Fibroblast of lung (primary cell): Measurements from ENCODE around the gene CRACDL. TPM values are rescaled to one million over a fixed set of nuclear protein-coding genes. Genes with fewer than 3 reads are reported as not detected.

Experiments
- DNase-seq, 2 donors: peaks; one replicate each; pipeline versions ENCODE4 v3.0.0 to v3.0.0-alpha.2; 2010; ENCODE audit warnings: low read depth in 2 of 2
- H2AFZ ChIP-seq: 2 replicates; pipeline ENCODE4 v1.5.1; 2012; ENCODE audit warnings: low read length, control low read depth, inconsistent platforms
- H3K27ac ChIP-seq: 2 replicates; pipeline ENCODE4 v1.5.1; 2011; ENCODE audit warnings: low read length, control low read depth; ENCODE audit not compliant: insufficient read depth
- H3K27me3 ChIP-seq: 2 replicates; pipeline ENCODE4 v1.5.1; 2011; ENCODE audit warnings: mild to moderate bottlenecking, low read length; ENCODE audit not compliant: control insufficient read depth, insufficient read depth
- H3K36me3 ChIP-seq: 2 replicates; pipeline ENCODE4 v1.5.1; 2011; ENCODE audit warnings: low read length; ENCODE audit not compliant: control insufficient read depth, insufficient read depth
- H3K4me1 ChIP-seq: 2 replicates; pipeline ENCODE4 v1.5.1; 2011; ENCODE audit warnings: low read length; ENCODE audit not compliant: control insufficient read depth, insufficient read depth; ENCODE audit errors: extremely low read depth
- H3K4me2 ChIP-seq: 2 replicates; pipeline ENCODE4 v1.5.1; 2011; ENCODE audit warnings: low read length, control low read depth; ENCODE audit not compliant: insufficient read depth; ENCODE audit errors: extremely low read depth
- H3K4me3 ChIP-seq, 4 experiments: fragments of 200-600 bp in 1 of 4; sonication (generic) in 1 of 4; replicated peaks in 1 of 4; 2 replicates each; pipeline ENCODE4 v1.5.1; 2011 to 2016; ENCODE audit warnings: low read length in 4 of 4, low read depth in 3 of 4, mild to moderate bottlenecking in 3 of 4, control low read depth in 2 of 4, inconsistent platforms in 1 of 4, mixed read lengths in 1 of 4; ENCODE audit not compliant: insufficient read depth in 1 of 4; ENCODE audit errors: control extremely low read depth in 1 of 4
- H3K79me2 ChIP-seq: 2 replicates; pipeline ENCODE4 v1.5.1; 2012; ENCODE audit warnings: mild to moderate bottlenecking, low read length, inconsistent platforms; ENCODE audit not compliant: control insufficient read depth, insufficient read depth
- H3K9ac ChIP-seq: 2 replicates; pipeline ENCODE4 v1.5.1; 2011; ENCODE audit warnings: mild to moderate bottlenecking, low read length, control low read depth; ENCODE audit not compliant: insufficient read depth
- H3K9me3 ChIP-seq: 2 replicates; pipeline ENCODE4 v1.5.1; 2012; ENCODE audit warnings: low read depth, low read length; ENCODE audit not compliant: control insufficient read depth, insufficient read depth
- H4K20me1 ChIP-seq: 2 replicates; pipeline ENCODE4 v1.5.1; 2011; ENCODE audit warnings: low read length; ENCODE audit not compliant: control insufficient read depth, insufficient read depth; ENCODE audit errors: extremely low read depth
- EZH2 ChIP-seq: IDR thresholded peaks from 2 replicates; pipeline ENCODE4 v1.5.1; 2012; ENCODE audit warnings: low read length, control low read depth, mild to moderate bottlenecking; ENCODE audit errors: missing control alignments
- polyA plus RNA-seq, 2 donors: library from polyadenylated mRNA; depleted of rRNA in 1 of 2; stranded (reverse) in 1 of 2; unstranded in 1 of 2; fragments of >200 nt; gene quantifications; 2 replicates each; pipeline ENCODE4 v1.2.1, GENCODE V29; 2011 to 2012; ENCODE audit warnings: missing spikeins in 1 of 2
- total RNA-seq: library from RNA; depleted of rRNA; stranded (reverse); fragments of >200 nt; gene quantifications from 2 replicates; pipeline ENCODE4 v1.2.1, GENCODE V29; 2014
- TF ChIP-seq, protein P1 (sequence below), 2 donors: IDR thresholded peaks in 1 of 2; conservative IDR thresholded peaks in 1 of 2; 1 replicate in 1 of 2; 2 replicates in 1 of 2; pipeline ENCODE4 v1.5.1; 2011 to 2012; ENCODE audit warnings: low read length in 2 of 2, control low read depth in 1 of 2, inconsistent platforms in 1 of 2, low read depth in 1 of 2, mild to moderate bottlenecking in 1 of 2

The CRACDL gene
- total and polyA plus RNA-seq, 2 donors (not counting 1 experiment from before 2014, with no cell fraction given): not detected

GRCh38 chr2:98903767-98904485 lies 32.1 kb downstream of the CRACDL start:
- no peak overlapping the region for H3K27ac ChIP-seq
- no peaks in the 10 kb centered on the region for H3K27me3 ChIP-seq
- H2AFZ ChIP-seq: no peak overlapping the region
- H3K9me3 ChIP-seq: no peaks in the 10 kb centered on the region
- TF ChIP-seq EZH2: no peak
- TF ChIP-seq, protein P1, sequence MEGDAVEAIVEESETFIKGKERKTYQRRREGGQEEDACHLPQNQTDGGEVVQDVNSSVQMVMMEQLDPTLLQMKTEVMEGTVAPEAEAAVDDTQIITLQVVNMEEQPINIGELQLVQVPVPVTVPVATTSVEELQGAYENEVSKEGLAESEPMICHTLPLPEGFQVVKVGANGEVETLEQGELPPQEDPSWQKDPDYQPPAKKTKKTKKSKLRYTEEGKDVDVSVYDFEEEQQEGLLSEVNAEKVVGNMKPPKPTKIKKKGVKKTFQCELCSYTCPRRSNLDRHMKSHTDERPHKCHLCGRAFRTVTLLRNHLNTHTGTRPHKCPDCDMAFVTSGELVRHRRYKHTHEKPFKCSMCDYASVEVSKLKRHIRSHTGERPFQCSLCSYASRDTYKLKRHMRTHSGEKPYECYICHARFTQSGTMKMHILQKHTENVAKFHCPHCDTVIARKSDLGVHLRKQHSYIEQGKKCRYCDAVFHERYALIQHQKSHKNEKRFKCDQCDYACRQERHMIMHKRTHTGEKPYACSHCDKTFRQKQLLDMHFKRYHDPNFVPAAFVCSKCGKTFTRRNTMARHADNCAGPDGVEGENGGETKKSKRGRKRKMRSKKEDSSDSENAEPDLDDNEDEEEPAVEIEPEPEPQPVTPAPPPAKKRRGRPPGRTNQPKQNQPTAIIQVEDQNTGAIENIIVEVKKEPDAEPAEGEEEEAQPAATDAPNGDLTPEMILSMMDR (conservative IDR thresholded peaks at IDR 0.05 in 1 of 2, IDR thresholded peaks at IDR 0.05 in 1 of 2; ENCODE audit: low read depth in 1 of 2, low read length in 2 of 2): no peak
- H3K4me3 ChIP-seq: no peak overlapping the region
- no peaks in the 10 kb centered on the region for H4K20me1 ChIP-seq
- no peak overlapping the region for H3K4me2 ChIP-seq
- no peaks in the 10 kb centered on the region for H3K79me2 ChIP-seq
- peaks cover 2% of the 10 kb centered on the region for H3K4me1 ChIP-seq
- H3K9ac ChIP-seq: no peak overlapping the region
- H3K36me3 ChIP-seq: no peaks in the 10 kb centered on the region
- no peak for DNase-seq

DNA sequence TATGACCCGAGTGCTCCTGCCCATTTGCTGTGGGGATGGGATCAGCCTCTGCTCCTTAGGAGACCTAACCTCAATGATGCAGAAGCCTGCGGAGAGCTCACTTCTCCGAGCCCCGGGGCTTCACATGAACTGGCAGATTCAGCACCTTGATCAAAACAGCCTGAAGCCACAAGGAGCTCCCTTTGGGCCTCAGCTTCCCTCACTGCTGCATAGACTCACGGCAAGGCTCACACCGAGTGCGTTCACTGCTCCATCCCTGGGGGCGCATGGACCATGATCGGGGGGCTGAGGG lies 33.0 kb downstream of the CRACDL start:
- Histone ChIP-seq H4K20me1 (no peaks in the 10 kb centered on the region), H3K9ac (no peak overlapping the region), H3K4me2 (no peak overlapping the region), H3K36me3 (no peaks in the 10 kb centered on the region), H3K27ac (no peak overlapping the region), H3K27me3 (no peaks in the 10 kb centered on the region), H3K4me1 (no peaks in the 10 kb centered on the region), H3K4me3 (no peak overlapping the region), H3K79me2 (no peaks in the 10 kb centered on the region), H3K9me3 (no peaks in the 10 kb centered on the region), H2AFZ (no peak overlapping the region)
- no peak for DNase-seq
- TF ChIP-seq, protein P1 (conservative IDR thresholded peaks at IDR 0.05 in 1 of 2, IDR thresholded peaks at IDR 0.05 in 1 of 2; ENCODE audit: low read depth in 1 of 2, low read length in 2 of 2): no peak
- no peak for TF ChIP-seq EZH2

DNA sequence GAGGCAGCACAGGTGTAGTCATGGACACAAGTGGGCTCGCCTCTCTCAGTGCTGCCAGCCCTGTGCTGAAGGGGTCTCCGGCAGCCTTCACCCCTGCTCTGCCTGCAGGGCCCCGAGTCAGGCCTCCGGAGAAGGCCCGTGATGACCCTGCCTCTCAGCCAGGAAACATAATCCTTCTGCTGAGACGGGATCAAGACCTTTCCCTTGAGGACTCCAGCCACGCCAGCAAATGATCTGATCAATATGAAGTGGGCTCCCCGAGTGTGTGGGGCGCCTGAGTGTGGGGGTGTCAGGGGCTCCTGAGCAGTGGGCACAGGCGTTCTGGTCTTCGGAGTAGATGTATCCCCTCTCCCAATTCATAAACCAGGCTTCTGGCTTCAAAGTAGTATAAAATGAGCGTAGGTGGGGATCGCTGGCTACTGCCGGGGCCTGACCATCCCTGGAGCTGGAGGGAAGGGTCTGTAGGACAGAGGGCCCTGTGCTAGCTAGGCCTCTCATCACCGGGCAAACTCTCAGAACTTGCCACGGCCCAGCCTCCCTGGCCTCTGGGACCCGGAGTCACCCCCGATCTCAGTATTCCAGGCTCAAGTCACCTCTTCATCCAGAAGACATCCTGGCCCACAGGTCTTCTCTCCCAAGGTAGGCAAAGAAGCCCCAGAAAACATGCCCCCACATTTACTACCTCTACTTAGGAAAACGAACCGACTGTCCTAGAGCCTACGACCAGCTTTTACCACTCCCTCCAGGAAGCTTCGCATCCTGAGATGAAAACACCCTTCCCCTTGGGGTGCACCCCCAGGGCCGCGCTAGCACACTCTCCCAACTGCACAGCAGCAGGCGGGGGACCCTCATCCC lies 33.6 kb downstream of the CRACDL start:
- TF ChIP-seq, protein P1 (conservative IDR thresholded peaks at IDR 0.05 in 1 of 2, IDR thresholded peaks at IDR 0.05 in 1 of 2; ENCODE audit: low read depth in 1 of 2, low read length in 2 of 2): no peak
- no peak for TF ChIP-seq EZH2
- Histone ChIP-seq H2AFZ (no peak overlapping the region), H3K9ac (no peak overlapping the region), H3K4me3 (no peak overlapping the region), H3K36me3 (no peaks in the 10 kb centered on the region), H4K20me1 (no peaks in the 10 kb centered on the region), H3K27me3 (no peaks in the 10 kb centered on the region), H3K79me2 (no peaks in the 10 kb centered on the region), H3K4me1 (no peaks in the 10 kb centered on the region), H3K4me2 (no peak overlapping the region), H3K9me3 (no peaks in the 10 kb centered on the region), H3K27ac (no peak overlapping the region)
- no peak for DNase-seq
